PC-9 (cell line): ENCODE results near the gene SEMA7A. TPM values are rescaled to one million over a fixed set of nuclear protein-coding genes. Genes with fewer than 3 reads are reported as not detected.
A peak's percentile ranks its signal among the peaks of the same experiment; 100 is the strongest.

Experiments
- BruUV-seq: library from RNA; stranded (reverse); fragments of 400-500 nt; replicated peaks from 2 replicates; lab custom pipeline; 2021; lab: Mats Ljungman, UMichigan
- CTCF ChIA-PET: fragments of 300-600 bp; sonication (Branson Sonifier 250); formaldehyde crosslinking; loops from one replicate; lab custom pipeline; 2022; ENCODE audit warnings: antibody characterized with exemption; lab: Charles Lee
- POLR2A ChIA-PET: fragments of 300-600 bp; sonication (Branson Sonifier 250); formaldehyde crosslinking; loops from one replicate; lab custom pipeline; 2022; ENCODE audit warnings: antibody characterized with exemption; ENCODE audit not compliant: unreplicated experiment; lab: Charles Lee
- DNase-seq, 2 experiments: peaks; one replicate each; pipeline versions ENCODE4 v3.0.0 to v3.0.0-alpha.2; 2015 to 2022; ENCODE audit warnings: mixed read lengths in 1 of 2
- H2AFZ ChIP-seq: fragments of 200-600 bp; sonication (generic); 2 replicates; pipeline ENCODE4 v1.8.1; 2017; ENCODE audit warnings: antibody characterized with exemption
- H3F3A ChIP-seq: fragments of 200-600 bp; sonication (generic); 2 replicates; pipeline ENCODE4 v1.8.1; 2017; ENCODE audit warnings: antibody characterized with exemption, mild to moderate bottlenecking, low read depth; ENCODE audit not compliant: insufficient read depth
- H3K27ac ChIP-seq: fragments of 200-600 bp; sonication (generic); 2 replicates; pipeline ENCODE4 v1.6.1; 2016; ENCODE audit warnings: mixed run types
- H3K27me3 ChIP-seq: fragments of 200-600 bp; sonication (generic); 2 replicates; pipeline ENCODE4 v1.6.1; 2016; ENCODE audit warnings: low read depth, mixed run types; ENCODE audit not compliant: insufficient read depth
- H3K36me3 ChIP-seq: fragments of 200-600 bp; sonication (generic); 2 replicates; pipeline ENCODE4 v1.6.1; 2016; ENCODE audit warnings: low read depth, mixed run types
- H3K4me1 ChIP-seq: fragments of 200-600 bp; sonication (generic); replicated peaks from 2 replicates; pipeline ENCODE4 v1.6.1; 2016; ENCODE audit warnings: mixed run types; ENCODE audit not compliant: insufficient read depth
- H3K4me2 ChIP-seq: fragments of 200-600 bp; sonication (generic); 2 replicates; pipeline ENCODE4 v1.6.1; 2017; ENCODE audit warnings: mixed run types
- H3K4me3 ChIP-seq: fragments of 200-600 bp; sonication (generic); 2 replicates; pipeline ENCODE4 v1.6.1; 2016; ENCODE audit warnings: mixed run types
- H3K79me2 ChIP-seq: fragments of 200-600 bp; sonication (generic); 2 replicates; pipeline ENCODE4 v1.6.1; 2017; ENCODE audit warnings: low read depth, mixed run types
- H3K9me2 ChIP-seq: fragments of 200-600 bp; sonication (generic); 2 replicates; pipeline ENCODE4 v1.8.1; 2017; ENCODE audit warnings: mild to moderate bottlenecking; ENCODE audit not compliant: insufficient read depth
- H3K9me3 ChIP-seq: fragments of 200-600 bp; sonication (generic); 2 replicates; pipeline ENCODE4 v1.8.1; 2016; ENCODE audit warnings: low read depth; ENCODE audit not compliant: insufficient read depth
- H4K20me1 ChIP-seq: fragments of 200-600 bp; sonication (generic); 2 replicates; pipeline ENCODE4 v1.8.1; 2017; ENCODE audit not compliant: insufficient read depth
- EZH2 ChIP-seq: fragments of 200-600 bp; sonication (generic); IDR thresholded peaks from 2 replicates; pipeline ENCODE4 v1.8.0; 2017; ENCODE audit warnings: antibody characterized with exemption, low read depth
- intact Hi-C: fragments of 100-400 bp; cut with micrococcal nuclease; formaldehyde crosslinking; loops from one replicate; pipeline ENCODE4 v1.10.0; 2022; ENCODE audit not compliant: unreplicated experiment
- total RNA-seq: library from RNA; stranded (reverse); gene quantifications from 2 replicates; pipeline ENCODE4 v1.2.3, GENCODE V29; 2021
- TF ChIP-seq, protein P1 (sequence below): fragments of 200-600 bp; sonication (generic); conservative IDR thresholded peaks from 2 replicates; pipeline ENCODE4 v1.6.1; 2017; ENCODE audit warnings: mixed run types, antibody characterized with exemption, mild to moderate bottlenecking, moderate library complexity

SEMA7A gene
- total RNA-seq, 1 experiment from 2014 or later = 8.3 TPM

DNA sequence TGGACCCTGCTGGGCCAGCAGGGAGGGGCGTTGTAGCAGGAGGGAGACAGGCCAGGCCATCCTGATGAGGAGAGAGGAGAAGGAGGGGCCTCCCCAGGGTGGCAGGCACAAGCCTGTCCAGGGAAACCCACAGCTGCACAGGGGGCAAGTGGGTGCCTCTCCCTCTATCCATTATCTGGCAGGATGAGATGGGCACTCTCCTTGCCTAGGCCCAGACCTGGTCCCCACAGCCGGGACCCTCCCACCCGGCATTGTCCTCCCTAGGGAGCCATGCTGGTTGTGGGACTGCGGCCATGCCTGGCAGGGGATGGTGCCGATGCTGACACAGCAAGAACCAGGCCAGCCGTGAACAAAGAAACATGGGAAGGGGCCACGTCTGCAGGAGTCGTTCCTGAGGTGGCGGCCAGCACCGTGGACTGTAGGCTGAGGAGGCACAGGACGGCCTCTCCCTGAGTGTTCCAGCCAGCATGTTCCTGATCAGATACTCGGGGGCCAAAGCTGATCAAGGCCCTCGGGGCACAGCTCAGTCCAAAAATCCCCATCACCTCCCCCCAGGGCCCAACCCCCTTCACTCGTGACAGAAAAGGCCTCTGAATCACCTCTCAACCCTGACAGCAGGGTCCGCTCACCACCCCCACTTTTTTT lies 47.1 kb downstream of the SEMA7A start:
- Histone ChIP-seq H4K20me1 (no peaks in the 10 kb centered on the region), H3K27ac (no peak overlapping the region), H3F3A (peaks cover 10% of the 10 kb centered on the region; the same call in 1 of the 2 replicates), H3K4me3 (no peak overlapping the region), H3K27me3 (no peaks in the 10 kb centered on the region), H3K36me3 (no peaks in the 10 kb centered on the region), H3K4me2 (no peak overlapping the region), H3K4me1 (peaks cover 81% of the 10 kb centered on the region), H3K9me2 (no peaks in the 10 kb centered on the region), H3K79me2 (no peaks in the 10 kb centered on the region), H2AFZ (no peak overlapping the region), H3K9me3 (no peaks in the 10 kb centered on the region)
- DNase-seq = no peak
- ChIA-PET POLR2A (no interaction called here), CTCF (no interaction called here)
- TF ChIP-seq, protein P1, sequence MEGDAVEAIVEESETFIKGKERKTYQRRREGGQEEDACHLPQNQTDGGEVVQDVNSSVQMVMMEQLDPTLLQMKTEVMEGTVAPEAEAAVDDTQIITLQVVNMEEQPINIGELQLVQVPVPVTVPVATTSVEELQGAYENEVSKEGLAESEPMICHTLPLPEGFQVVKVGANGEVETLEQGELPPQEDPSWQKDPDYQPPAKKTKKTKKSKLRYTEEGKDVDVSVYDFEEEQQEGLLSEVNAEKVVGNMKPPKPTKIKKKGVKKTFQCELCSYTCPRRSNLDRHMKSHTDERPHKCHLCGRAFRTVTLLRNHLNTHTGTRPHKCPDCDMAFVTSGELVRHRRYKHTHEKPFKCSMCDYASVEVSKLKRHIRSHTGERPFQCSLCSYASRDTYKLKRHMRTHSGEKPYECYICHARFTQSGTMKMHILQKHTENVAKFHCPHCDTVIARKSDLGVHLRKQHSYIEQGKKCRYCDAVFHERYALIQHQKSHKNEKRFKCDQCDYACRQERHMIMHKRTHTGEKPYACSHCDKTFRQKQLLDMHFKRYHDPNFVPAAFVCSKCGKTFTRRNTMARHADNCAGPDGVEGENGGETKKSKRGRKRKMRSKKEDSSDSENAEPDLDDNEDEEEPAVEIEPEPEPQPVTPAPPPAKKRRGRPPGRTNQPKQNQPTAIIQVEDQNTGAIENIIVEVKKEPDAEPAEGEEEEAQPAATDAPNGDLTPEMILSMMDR = no peak
- TF ChIP-seq EZH2 = no peak
- no TSS peak for BruUV-seq
- intact Hi-C loops = no loop called here

DNA sequence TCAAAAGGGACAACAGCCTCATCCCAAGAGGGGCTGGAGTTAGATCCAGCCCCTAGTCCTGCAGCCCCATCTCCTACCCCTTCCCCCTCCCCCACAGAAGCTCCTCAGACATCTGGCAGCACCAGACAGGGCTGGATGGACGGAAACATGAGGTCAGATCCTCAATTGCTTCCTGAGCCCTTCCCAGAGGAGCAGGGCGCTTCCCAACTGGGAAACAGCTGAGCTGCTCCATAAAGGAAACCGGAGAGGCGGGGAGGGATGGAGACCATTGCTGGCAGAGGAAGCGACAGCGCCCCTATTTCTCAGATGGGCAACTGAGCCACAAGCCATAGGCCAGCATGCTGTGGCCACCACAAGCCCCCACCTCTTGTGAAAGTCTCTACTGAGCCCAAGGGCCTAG lies 48.0 kb downstream of the SEMA7A start:
- Histone ChIP-seq H3K4me2 (peak overlapping the region; percentile 42), H3K4me3 (no peak overlapping the region), H4K20me1 (no peaks in the 10 kb centered on the region), H3K36me3 (no peaks in the 10 kb centered on the region), H3F3A (peaks cover 10% of the 10 kb centered on the region; the same call in 1 of the 2 replicates), H3K79me2 (no peaks in the 10 kb centered on the region), H3K4me1 (peaks cover 72% of the 10 kb centered on the region), H3K27ac (peak overlapping the region; percentile 88), H3K27me3 (no peaks in the 10 kb centered on the region), H3K9me2 (no peaks in the 10 kb centered on the region), H3K9me3 (no peaks in the 10 kb centered on the region), H2AFZ (no peak overlapping the region)
- ChIA-PET CTCF (interaction anchor here (0.5 to 1.2 kb wide), 3 partner anchors 46 to 258 kb away, joined by 3 to 10 read pairs (median 5); no protein-coding TSS in a partner anchor), POLR2A (interaction anchor here (0.6 to 2.0 kb wide), 8 partner anchors 9 to 346 kb away, joined by 4 to 22 read pairs (median 10); no protein-coding TSS in a partner anchor)
- DNase-seq = no peak
- BruUV-seq = no TSS peak
- intact Hi-C loops = loop anchor here (1.0 kb wide), 1 partner anchor 38 kb away; no protein-coding TSS in a partner anchor
- TF ChIP-seq, protein P1 = no peak
- no peak for TF ChIP-seq EZH2

DNA sequence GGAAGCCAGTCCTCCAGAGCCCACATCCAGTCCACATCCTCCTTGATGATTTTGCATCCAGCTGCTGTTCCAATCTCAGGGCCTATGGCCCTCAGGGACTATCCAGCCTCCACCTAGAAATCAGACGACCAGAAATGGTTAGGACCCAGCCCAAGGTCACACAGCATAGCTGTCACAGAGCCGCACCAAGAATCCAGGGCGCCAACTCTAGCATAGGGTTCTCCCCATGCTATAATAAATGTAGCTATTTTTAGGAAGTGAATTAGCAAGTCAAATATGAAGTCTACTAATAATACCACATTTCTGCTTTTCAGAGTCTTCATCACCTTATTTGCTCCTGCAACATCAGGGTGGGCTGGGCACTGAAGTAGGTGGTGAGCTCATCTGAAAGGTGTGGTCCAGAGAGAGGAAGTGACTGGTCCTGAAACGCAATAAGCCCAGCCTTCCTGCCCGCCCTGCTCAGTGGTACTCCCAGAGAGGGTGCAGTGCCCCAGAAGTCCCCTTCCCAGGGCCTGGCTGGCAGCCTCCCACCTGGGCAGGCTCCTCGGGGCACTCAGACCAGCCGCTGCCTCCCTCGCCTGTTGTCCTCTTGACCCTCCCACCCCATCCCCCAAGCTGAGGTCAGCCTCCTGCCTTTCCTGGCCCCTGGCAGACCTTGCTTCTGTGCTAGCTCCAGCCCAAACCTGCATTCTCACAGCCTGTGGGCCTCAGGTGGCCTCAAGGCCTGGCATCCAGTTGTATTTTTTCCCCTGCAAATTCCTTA lies 48.7 kb downstream of the SEMA7A start:
- intact Hi-C loops = loop anchor here (1.0 kb wide), 1 partner anchor 38 kb away; no protein-coding TSS in a partner anchor
- no peak overlapping the region for H2AFZ ChIP-seq
- ChIA-PET POLR2A (interaction anchor here (0.6 to 2.0 kb wide), 10 partner anchors 10 to 345 kb away, joined by 4 to 22 read pairs (median 10); partner anchors contain the start of gene SEMA7A), CTCF (interaction anchor here (0.5 to 1.4 kb wide), 5 partner anchors 12 to 257 kb away, joined by 3 to 10 read pairs (median 3); no protein-coding TSS in a partner anchor)
- DNase-seq = peak; percentile 72 to 85
- H3K27me3 ChIP-seq = no peaks in the 10 kb centered on the region
- no peaks in the 10 kb centered on the region for H3K9me3 ChIP-seq
- peak overlapping the region; percentile 88 for H3K27ac ChIP-seq
- no peaks in the 10 kb centered on the region for H3K36me3 ChIP-seq
- peaks cover 68% of the 10 kb centered on the region for H3K4me1 ChIP-seq
- H3F3A ChIP-seq = peaks cover 10% of the 10 kb centered on the region; the same call in 1 of the 2 replicates
- peak overlapping the region; percentile 42 for H3K4me2 ChIP-seq
- no peaks in the 10 kb centered on the region for H3K79me2 ChIP-seq
- no peaks in the 10 kb centered on the region for H3K9me2 ChIP-seq
- H4K20me1 ChIP-seq = no peaks in the 10 kb centered on the region
- H3K4me3 ChIP-seq = no peak overlapping the region
- TF ChIP-seq, protein P1 = no peak
- TF ChIP-seq EZH2 = no peak
- BruUV-seq = no TSS peak
